Embryonic facial prominence (tissue), 1 donor: ENCODE results near the gene ETFB.

Source experiments
- DNase-seq: peaks from one replicate; pipeline ENCODE4 v3.0.0-alpha.2; 2016; ENCODE audit errors: extremely low spot score

Gene ETFB

DNA sequence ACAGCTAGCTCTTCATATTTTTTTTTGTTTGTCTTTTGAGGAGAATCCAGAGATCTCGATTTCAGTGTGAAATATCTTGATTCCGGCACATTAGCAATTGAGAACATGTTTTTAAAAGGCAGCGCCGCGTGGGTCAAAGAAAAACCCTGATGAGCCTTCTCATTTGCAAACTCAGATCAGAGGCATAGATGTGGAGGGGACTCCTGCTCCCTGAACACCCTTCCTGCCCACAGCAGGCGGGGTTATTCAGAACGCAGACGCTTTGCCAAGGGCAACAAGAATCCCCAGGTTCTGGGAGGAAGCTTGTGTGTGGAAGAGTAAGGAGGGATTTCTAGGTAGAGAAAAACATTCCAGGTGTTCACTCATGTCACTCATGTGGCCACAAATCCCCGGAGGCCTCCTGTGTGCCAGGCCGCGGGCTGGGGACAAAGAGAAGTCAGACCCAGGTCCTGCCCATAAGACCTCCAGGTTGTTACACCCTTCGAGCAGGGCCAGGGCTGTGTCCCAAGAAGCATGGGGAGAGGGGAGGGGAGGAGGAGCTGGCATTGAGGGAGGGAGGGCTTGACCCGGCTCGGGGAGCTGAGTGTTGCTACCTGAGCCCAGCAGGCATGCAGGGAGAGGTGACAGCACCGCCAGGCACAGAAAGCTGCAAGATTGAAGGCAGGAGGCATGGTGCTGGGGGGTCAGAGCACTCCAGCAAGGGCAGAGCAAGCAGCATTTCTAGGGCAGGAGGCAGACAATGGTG, 70.6 kb downstream of the ETFB start:
- DNase-seq = no peak
